Ammon's horn (tissue), 1 donor: ENCODE data around the gene HECW1.
"Not testable (repeated sequence)": the region's sequence is repeated elsewhere in the genome, so short reads cannot be mapped to it uniquely, and the experiment has no call there.

Experiments used
- DNase-seq: peaks from one replicate; pipeline ENCODE4 v3.0.0-alpha.2; 2016; ENCODE audit warnings: low spot score

The HECW1 gene

GRCh38 chr7:43469051-43469450 lies 356.6 kb downstream of the HECW1 start:
- DNase-seq: no peak

- DNase-seq: no peak
Observed at GRCh38 chr7:43470110-43470509, 357.7 kb downstream of the HECW1 start.

GRCh38 chr7:43475983-43476382 lies 363.5 kb downstream of the HECW1 start:
- no peak for DNase-seq

GRCh38 chr7:43476896-43477295 lies 364.4 kb downstream of the HECW1 start:
- no peak for DNase-seq

GRCh38 chr7:43479042-43479441 lies 366.6 kb downstream of the HECW1 start:
- DNase-seq: no peak

- DNase-seq: no peak
Observed at GRCh38 chr7:43479543-43479942, 367.1 kb downstream of the HECW1 start.

GRCh38 chr7:43480581-43480980 lies 368.1 kb downstream of the HECW1 start:
- no peak for DNase-seq

GRCh38 chr7:43481902-43482678 lies 369.6 kb downstream of the HECW1 start:
- peak; percentile 52 for DNase-seq

GRCh38 chr7:43482679-43483252 lies 370.3 kb downstream of the HECW1 start:
- DNase-seq: no peak

GRCh38 chr7:43484678-43485395 lies 372.4 kb downstream of the HECW1 start:
- no peak for DNase-seq

GRCh38 chr7:43485580-43485979 lies 373.1 kb downstream of the HECW1 start:
- DNase-seq: no peak

- DNase-seq: not testable (repeated sequence)
Observed at GRCh38 chr7:43486008-43486407, 373.6 kb downstream of the HECW1 start.

- no peak for DNase-seq
Observed at GRCh38 chr7:43486634-43487033, 374.2 kb downstream of the HECW1 start.

- no peak for DNase-seq
Observed at GRCh38 chr7:43487731-43488073, 375.3 kb downstream of the HECW1 start.

- DNase-seq: no peak
Observed at GRCh38 chr7:43489257-43489656, 376.8 kb downstream of the HECW1 start.

- DNase-seq: no peak
Observed at GRCh38 chr7:43490016-43490415, 377.6 kb downstream of the HECW1 start.

GRCh38 chr7:43491123-43491522 lies 378.7 kb downstream of the HECW1 start:
- DNase-seq: no peak

GRCh38 chr7:43491984-43492383 lies 379.5 kb downstream of the HECW1 start:
- no peak for DNase-seq

- DNase-seq: no peak
Observed at GRCh38 chr7:43492896-43493295, 380.4 kb downstream of the HECW1 start.

- no peak for DNase-seq
Observed at GRCh38 chr7:43495572-43495971, 383.1 kb downstream of the HECW1 start.

- DNase-seq: no peak
Observed at GRCh38 chr7:43496596-43496995, 384.1 kb downstream of the HECW1 start.

GRCh38 chr7:43501870-43502269 lies 389.4 kb downstream of the HECW1 start:
- no peak for DNase-seq

- DNase-seq: no peak
Observed at GRCh38 chr7:43502941-43503340, 390.5 kb downstream of the HECW1 start.
